MM.1S (cell line): ENCODE measurements around the gene DDX10.

Experiments used
- DNase-seq: peaks from one replicate; pipeline ENCODE4 v3.0.0-alpha.2; 2015
- H2AFZ ChIP-seq: fragments of 300-600 bp; sonication (generic); 2 replicates; pipeline ENCODE4 v1.6.0; 2016; ENCODE audit warnings: antibody characterized with exemption, low read length
- H3F3A ChIP-seq: fragments of 300-600 bp; sonication (generic); 2 replicates; pipeline ENCODE4 v1.6.1; 2016; ENCODE audit warnings: mild to moderate bottlenecking, antibody characterized with exemption, low read length, moderate library complexity, mixed read lengths; ENCODE audit not compliant: insufficient read depth
- H3K27ac ChIP-seq: fragments of 300-600 bp; sonication (generic); 2 replicates; pipeline ENCODE4 v1.5.1; 2016; ENCODE audit warnings: mild to moderate bottlenecking, low read length
- H3K27me3 ChIP-seq: fragments of 300-600 bp; sonication (generic); replicated peaks from 2 replicates; pipeline ENCODE4 v1.6.0; 2016; ENCODE audit warnings: low read length; ENCODE audit not compliant: insufficient read depth
- H3K36me3 ChIP-seq: fragments of 300-600 bp; sonication (generic); replicated peaks from 2 replicates; pipeline ENCODE4 v1.6.1; 2016; ENCODE audit warnings: mild to moderate bottlenecking, low read length, mixed read lengths; ENCODE audit not compliant: insufficient read depth
- H3K4me1 ChIP-seq: fragments of 300-600 bp; sonication (generic); 2 replicates; pipeline ENCODE4 v1.6.1; 2016; ENCODE audit warnings: low read length, mixed read lengths
- H3K4me2 ChIP-seq: fragments of 300-600 bp; sonication (generic); 2 replicates; pipeline ENCODE4 v1.6.0; 2016; ENCODE audit warnings: low read depth, low read length
- H3K4me3 ChIP-seq: fragments of 300-600 bp; sonication (generic); 2 replicates; pipeline ENCODE4 v1.5.1; 2016; ENCODE audit warnings: low read length, mixed read lengths
- H3K79me2 ChIP-seq: fragments of 300-600 bp; sonication (generic); 2 replicates; pipeline ENCODE4 v1.6.1; 2016; ENCODE audit warnings: mixed run types, low read length, mixed read lengths
- H3K9ac ChIP-seq: fragments of 300-600 bp; sonication (generic); 2 replicates; pipeline ENCODE4 v1.6.1; 2016; ENCODE audit warnings: low read length, mixed read lengths
- H3K9me2 ChIP-seq: fragments of 300-600 bp; sonication (generic); replicated peaks from 2 replicates; pipeline ENCODE4 v1.6.1; 2016; ENCODE audit warnings: mild to moderate bottlenecking, low read length, mixed read lengths; ENCODE audit not compliant: insufficient read depth
- H3K9me3 ChIP-seq: fragments of 300-600 bp; sonication (generic); replicated peaks from 2 replicates; pipeline ENCODE4 v1.6.1; 2016; ENCODE audit warnings: mild to moderate bottlenecking, low read length, mixed read lengths; ENCODE audit not compliant: insufficient read depth
- H4K20me1 ChIP-seq: fragments of 300-600 bp; sonication (generic); 2 replicates; pipeline ENCODE4 v1.6.1; 2016; ENCODE audit warnings: mild to moderate bottlenecking, low read length, moderate library complexity, mixed read lengths; ENCODE audit not compliant: insufficient read depth
- EZH2 ChIP-seq: fragments of 300-600 bp; sonication (generic); optimal IDR thresholded peaks from 2 replicates; pipeline ENCODE3; 2017; ENCODE audit warnings: low read depth, mild to moderate bottlenecking, antibody characterized with exemption, low read length, mixed read lengths
- EZH2phosphoT487 ChIP-seq: fragments of 300-600 bp; sonication (generic); IDR thresholded peaks from 2 replicates; pipeline ENCODE4 v1.6.1; 2018; ENCODE audit warnings: antibody characterized with exemption, low read length
- TF ChIP-seq, protein P1 (sequence below): fragments of 300-600 bp; sonication (generic); IDR thresholded peaks from 2 replicates; pipeline ENCODE4 v1.5.1; 2016; ENCODE audit warnings: antibody characterized with exemption, low read length, mixed read lengths

The DDX10 gene

GRCh38 chr11:108838102-108838791, 173.4 kb downstream of the DDX10 start:
- Histone ChIP-seq H3K27ac (no peak overlapping the region), H3K79me2 (no peaks in the 10 kb centered on the region), H2AFZ (no peak overlapping the region), H3K9ac (no peak overlapping the region), H4K20me1 (no peaks in the 10 kb centered on the region), H3K27me3 (no peaks in the 10 kb centered on the region), H3K4me1 (peaks cover 11% of the 10 kb centered on the region), H3K4me3 (no peak overlapping the region), H3K9me3 (no peaks in the 10 kb centered on the region), H3F3A (no peaks in the 10 kb centered on the region), H3K4me2 (no peak overlapping the region), H3K9me2 (no peaks in the 10 kb centered on the region), H3K36me3 (no peaks in the 10 kb centered on the region)
- no peak for DNase-seq
- TF ChIP-seq EZH2 (no peak), EZH2phosphoT487 (no peak)
- TF ChIP-seq, protein P1, sequence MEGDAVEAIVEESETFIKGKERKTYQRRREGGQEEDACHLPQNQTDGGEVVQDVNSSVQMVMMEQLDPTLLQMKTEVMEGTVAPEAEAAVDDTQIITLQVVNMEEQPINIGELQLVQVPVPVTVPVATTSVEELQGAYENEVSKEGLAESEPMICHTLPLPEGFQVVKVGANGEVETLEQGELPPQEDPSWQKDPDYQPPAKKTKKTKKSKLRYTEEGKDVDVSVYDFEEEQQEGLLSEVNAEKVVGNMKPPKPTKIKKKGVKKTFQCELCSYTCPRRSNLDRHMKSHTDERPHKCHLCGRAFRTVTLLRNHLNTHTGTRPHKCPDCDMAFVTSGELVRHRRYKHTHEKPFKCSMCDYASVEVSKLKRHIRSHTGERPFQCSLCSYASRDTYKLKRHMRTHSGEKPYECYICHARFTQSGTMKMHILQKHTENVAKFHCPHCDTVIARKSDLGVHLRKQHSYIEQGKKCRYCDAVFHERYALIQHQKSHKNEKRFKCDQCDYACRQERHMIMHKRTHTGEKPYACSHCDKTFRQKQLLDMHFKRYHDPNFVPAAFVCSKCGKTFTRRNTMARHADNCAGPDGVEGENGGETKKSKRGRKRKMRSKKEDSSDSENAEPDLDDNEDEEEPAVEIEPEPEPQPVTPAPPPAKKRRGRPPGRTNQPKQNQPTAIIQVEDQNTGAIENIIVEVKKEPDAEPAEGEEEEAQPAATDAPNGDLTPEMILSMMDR = no peak

DNA sequence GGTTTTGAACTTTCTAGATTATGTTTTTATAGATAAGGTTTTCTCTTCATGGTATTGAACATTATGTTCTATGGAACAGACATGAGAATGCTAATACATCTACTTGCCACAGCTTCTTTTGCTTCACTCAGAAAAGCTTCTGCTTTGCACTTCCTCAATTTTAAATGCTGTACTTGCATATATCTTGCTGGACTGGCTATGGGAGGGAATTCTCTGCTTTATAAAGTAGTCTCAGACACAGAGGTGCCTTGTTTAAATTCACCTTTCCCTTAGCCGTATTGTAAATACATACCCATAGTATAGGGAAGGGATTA, 173.9 kb downstream of the DDX10 start:
- H3K36me3 ChIP-seq = no peaks in the 10 kb centered on the region
- no peak overlapping the region for H3K27ac ChIP-seq
- no peaks in the 10 kb centered on the region for H3K9me2 ChIP-seq
- DNase-seq = no peak
- H3K9ac ChIP-seq = no peak overlapping the region
- H3K79me2 ChIP-seq = no peaks in the 10 kb centered on the region
- no peak for TF ChIP-seq EZH2phosphoT487
- TF ChIP-seq, protein P1 = no peak
- TF ChIP-seq EZH2 = no peak
- no peaks in the 10 kb centered on the region for H3K9me3 ChIP-seq
- H3K4me1 ChIP-seq = peaks cover 11% of the 10 kb centered on the region
- H3K27me3 ChIP-seq = no peaks in the 10 kb centered on the region
- no peak overlapping the region for H3K4me3 ChIP-seq
- H4K20me1 ChIP-seq = no peaks in the 10 kb centered on the region
- H2AFZ ChIP-seq = no peak overlapping the region
- no peaks in the 10 kb centered on the region for H3F3A ChIP-seq
- no peak overlapping the region for H3K4me2 ChIP-seq

DNA sequence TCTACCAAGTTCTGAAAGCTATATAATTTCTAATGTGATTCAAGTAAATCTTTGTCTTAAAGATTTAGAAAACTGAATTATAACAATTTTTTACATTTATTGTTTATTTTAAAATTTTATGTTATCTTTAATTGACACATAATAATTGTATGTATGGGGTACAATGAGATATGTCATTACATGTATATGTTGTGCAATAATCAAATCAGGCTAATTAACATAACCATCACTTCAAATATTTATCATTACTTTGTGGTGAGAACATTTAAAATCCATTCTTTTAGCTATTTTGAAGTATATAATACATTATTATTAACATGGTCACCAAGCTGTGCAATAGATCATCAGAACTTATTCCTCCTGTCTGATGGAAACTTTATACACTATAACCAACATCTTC, 181.1 kb downstream of the DDX10 start:
- Histone ChIP-seq H3K9me2 (no peaks in the 10 kb centered on the region), H3K36me3 (no peaks in the 10 kb centered on the region), H3K9me3 (no peaks in the 10 kb centered on the region), H3K4me3 (no peak overlapping the region), H3K4me2 (no peak overlapping the region), H3K27me3 (no peaks in the 10 kb centered on the region), H3K9ac (no peak overlapping the region), H2AFZ (no peak overlapping the region), H3K27ac (no peak overlapping the region), H3K4me1 (no peaks in the 10 kb centered on the region), H4K20me1 (no peaks in the 10 kb centered on the region), H3F3A (no peaks in the 10 kb centered on the region), H3K79me2 (no peaks in the 10 kb centered on the region)
- TF ChIP-seq, protein P1 = no peak
- TF ChIP-seq EZH2 = no peak
- TF ChIP-seq EZH2phosphoT487 = no peak
- DNase-seq = no peak
